Activated CD4-positive, CD25-positive, alpha-beta regulatory T cell treated with anti-CD3 and anti-CD28 coated beads, Interleukin-2, amount 50 U/mL, for 16 hours (primary cell): ENCODE results near the gene GIMAP6.
"Not testable (repeated sequence)": the region's sequence is repeated elsewhere in the genome, so short reads cannot be mapped to it uniquely, and the experiment has no call there.

Source experiments
- DNase-seq: peaks from one replicate; pipeline ENCODE4 v3.0.0-alpha.2; 2020; ENCODE audit warnings: low read depth, low spot score

Gene GIMAP6

DNA sequence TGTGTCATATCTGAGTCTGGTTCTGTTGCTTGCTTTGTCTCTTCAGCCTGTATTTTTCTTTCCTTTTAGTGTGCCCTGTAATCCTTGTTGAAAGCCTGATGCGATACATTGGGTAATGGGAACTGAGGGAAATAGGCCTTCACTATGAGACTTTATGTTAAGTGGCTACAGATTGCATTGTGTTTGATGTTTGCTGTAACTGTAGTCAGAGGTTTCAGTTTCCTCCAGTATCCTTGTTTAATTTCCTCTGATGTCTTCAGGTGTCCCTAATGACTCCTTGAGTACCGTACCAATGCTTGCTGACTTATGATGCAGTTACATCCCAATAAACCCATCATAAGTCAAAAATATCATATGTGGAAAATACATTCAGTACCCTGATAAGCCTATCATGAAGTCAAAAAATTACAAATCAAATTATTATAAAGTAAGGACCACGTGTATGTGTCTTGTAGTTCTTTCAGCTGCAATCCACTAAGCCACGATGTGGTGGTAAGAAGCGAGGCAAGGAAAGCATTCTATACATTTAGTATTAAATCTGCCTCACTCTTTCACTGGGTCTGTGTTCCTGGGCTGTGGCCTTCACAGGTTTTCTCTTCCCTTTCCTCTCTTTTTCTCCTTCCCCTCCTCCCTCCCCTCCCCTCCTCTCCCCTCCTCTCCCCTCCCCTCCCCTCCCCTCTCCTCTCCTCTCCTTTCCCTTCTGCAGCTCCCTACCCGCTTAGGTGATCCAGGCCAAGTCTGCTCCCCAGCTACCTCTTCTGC is 13.3 kb upstream of the GIMAP6 start:
- no peak for DNase-seq

DNA sequence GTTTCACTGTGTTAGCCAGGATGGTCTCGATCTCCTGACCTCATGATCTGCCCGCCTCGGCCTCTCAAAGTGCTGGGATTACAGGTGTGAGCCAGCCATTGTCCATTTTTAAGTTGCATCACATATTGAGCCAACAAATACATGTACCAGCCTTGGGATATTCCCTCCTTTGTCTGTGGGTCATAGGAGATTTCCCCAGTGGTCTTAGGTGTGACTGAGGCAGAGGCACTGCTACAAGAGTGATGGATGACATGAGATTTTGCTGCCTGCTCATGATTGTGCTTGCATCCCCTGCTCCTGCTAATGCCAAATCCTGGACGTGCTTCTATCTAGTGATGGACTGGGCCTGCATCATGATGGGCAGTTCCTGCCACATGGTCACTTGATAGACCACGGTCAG is 10.7 kb upstream of the GIMAP6 start:
- no peak for DNase-seq

DNA sequence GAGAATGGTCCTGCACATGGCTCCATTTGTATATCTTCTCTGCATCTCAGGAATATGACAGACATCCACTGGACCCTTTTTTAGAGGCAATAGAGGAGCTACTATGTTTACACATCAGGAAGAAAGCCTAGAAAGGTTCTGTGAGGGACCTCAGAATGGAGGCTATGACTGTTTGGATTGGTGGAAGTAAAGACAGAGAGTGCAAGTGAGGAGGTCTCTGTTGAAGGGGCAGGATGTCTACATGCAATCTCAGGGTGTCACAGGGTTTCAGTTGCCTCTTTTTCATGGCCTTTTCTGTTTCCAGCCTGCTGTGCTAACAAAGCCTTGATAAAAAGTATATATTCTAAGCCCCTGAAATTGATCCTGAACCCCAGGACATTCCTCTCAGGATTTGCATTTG is 9.7 kb upstream of the GIMAP6 start:
- no peak for DNase-seq

- DNase-seq: no peak
Observed at GRCh38 chr7:150633926-150634325, 1.7 kb upstream of the GIMAP6 start.

GRCh38 chr7:150631084-150631826 is 930 bp downstream of the GIMAP6 start:
- DNase-seq: no peak

DNA sequence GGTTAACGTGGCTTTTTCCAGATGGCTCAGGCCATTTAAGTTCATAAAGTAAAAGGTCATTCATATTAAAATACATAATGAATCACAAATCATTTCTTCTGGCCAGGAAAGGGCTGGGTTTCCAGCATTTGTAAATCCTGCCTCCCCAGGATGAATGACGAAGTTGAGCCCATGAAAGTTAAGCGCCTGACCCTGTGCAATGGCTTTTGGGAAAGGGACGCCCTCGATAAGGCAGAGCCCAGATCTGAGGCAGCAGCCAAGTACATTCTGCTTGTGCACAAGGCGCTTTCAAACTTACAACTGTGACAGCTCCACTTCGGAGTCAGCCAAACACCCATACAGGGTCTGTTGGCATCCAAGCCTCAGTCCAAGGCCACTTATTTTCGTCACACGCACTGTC is 2.8 kb downstream of the GIMAP6 start:
- DNase-seq: no peak

GRCh38 chr7:150627959-150628358 is 4.2 kb downstream of the GIMAP6 start:
- no peak for DNase-seq

DNA sequence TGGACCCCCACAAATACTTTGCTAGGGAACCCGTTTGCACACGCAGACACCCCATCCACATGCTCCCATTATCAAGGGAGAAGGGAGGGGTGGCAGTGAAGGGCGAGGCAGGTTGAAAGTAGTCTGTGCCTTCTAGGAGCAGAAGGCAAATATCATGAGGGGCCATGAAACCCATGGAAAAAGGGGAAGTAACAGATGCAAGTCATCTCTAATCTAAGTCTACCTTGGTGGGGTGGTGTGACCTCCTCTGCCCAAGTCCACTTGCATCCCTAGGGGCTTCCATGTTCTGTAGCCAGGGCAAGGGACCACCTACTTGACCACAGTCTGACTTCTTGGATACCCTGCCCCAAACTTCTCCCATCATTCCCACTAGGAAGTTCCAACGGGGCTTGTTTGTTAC is 5.5 kb downstream of the GIMAP6 start:
- no peak for DNase-seq

DNA sequence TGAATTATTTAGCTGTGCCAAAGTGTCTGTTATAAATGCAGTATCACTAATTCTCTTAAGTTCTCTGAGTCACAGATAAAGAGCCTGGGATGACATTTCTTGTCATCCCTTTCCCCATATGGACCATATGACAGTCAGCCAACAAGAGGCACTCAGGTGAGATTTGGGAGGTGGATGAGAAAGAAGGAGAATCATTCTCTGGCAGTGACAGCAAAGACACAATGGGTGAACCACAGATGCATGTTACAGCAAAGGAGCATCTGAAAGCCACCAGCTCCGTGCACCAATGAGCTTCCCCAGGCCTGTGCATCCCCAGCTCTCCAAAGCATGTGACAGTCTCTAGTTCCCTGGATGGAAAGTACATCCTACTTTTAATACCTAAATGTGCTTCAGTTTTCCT is 10.8 kb downstream of the GIMAP6 start:
- DNase-seq: no peak

- DNase-seq: no peak
Observed at GRCh38 chr7:150620617-150621371, 11.4 kb downstream of the GIMAP6 start.

- DNase-seq: no peak
Observed at GRCh38 chr7:150620061-150620460, 12.1 kb downstream of the GIMAP6 start.

GRCh38 chr7:150615221-150615755 is 16.9 kb downstream of the GIMAP6 start:
- DNase-seq: not testable (repeated sequence)

- not testable (repeated sequence) for DNase-seq
Observed at GRCh38 chr7:150614426-150614825, 17.8 kb downstream of the GIMAP6 start.

- no peak for DNase-seq
Observed at GRCh38 chr7:150613880-150614279, 18.3 kb downstream of the GIMAP6 start.

DNA sequence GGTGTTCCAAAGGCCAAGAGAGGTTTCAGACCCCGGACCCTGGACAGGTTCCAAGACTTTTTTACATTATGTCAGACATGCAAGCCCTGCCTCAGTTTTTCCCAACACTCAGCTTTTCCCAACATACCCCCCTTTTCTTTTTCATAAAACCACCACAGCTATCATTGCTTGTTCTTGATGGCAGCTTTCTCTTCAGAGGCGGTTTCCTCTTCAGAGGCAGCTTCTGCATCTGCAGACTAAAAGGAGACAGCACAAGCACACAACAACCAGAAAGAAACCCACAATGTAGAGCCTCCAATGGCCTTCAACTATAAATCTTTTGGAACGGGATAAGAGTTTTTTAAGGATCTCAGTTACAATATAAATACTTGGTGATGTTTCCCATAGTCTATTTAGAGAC is 19.3 kb downstream of the GIMAP6 start:
- DNase-seq: no peak

- DNase-seq: no peak
Observed at GRCh38 chr7:150610233-150610632, 22.0 kb downstream of the GIMAP6 start.

DNA sequence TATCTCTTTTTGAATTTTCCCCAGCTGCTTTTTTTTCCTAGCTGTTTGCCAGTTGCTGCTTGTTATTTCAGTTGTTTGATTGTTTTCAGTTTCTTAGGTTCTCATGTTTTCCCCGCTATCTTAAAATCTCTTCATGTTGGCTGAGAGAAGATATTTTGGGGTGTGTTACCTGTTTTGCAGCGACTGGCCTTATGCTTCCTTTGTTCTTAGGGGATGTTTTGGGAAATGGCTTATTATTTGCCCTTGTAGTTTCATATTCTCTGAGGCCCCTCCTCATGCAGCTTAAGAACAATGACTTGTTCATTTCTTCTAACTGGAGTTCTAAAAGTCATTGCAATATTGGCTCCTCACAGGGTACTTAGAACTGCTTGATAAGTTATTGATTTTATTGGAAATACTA is 28.6 kb downstream of the GIMAP6 start:
- DNase-seq: not testable (repeated sequence)

DNA sequence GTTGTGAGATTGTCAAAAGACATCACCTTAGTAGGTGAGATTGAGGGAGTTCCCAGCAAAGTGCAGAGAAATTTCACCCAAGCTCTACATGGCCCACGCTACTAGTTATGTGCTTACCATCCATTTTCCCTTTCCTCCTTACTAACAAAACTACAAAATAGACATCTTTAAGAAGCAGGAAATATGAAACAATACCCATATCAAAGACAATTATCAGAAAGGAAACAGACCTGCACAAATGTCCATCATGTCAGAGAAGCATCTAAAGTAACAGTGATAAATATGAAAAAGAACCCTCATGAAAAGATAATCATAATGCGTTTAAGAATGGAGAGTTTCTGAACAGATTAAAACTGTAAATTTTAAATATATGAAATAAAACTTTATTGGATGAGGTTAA is 36.8 kb downstream of the GIMAP6 start:
- DNase-seq: no peak

- no peak for DNase-seq
Observed at GRCh38 chr7:150594805-150595204, 37.4 kb downstream of the GIMAP6 start.

GRCh38 chr7:150587551-150587950 is 44.6 kb downstream of the GIMAP6 start:
- no peak for DNase-seq

GRCh38 chr7:150586785-150587152 is 45.4 kb downstream of the GIMAP6 start:
- no peak for DNase-seq

- no peak for DNase-seq
Observed at GRCh38 chr7:150586068-150586784, 46.0 kb downstream of the GIMAP6 start.
